ACHN (cell line): ENCODE data around the gene IGFBP5.

ENCODE experiments used
- DNase-seq: peaks from one replicate; pipeline ENCODE4 v3.0.0-alpha.2; 2015
- in situ Hi-C: cut with HindIII; loops from 2 replicates; pipeline ENCODE4 v1.10.0; 2017; ENCODE audit warnings: low sequenced_read_pairs, low pct_ligation_motif_present, low pct_unique_long_range_greater_than_20kb

Gene IGFBP5, protein sequence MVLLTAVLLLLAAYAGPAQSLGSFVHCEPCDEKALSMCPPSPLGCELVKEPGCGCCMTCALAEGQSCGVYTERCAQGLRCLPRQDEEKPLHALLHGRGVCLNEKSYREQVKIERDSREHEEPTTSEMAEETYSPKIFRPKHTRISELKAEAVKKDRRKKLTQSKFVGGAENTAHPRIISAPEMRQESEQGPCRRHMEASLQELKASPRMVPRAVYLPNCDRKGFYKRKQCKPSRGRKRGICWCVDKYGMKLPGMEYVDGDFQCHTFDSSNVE

GRCh38 chr2:216695401-216695821 lies at the start of gene IGFBP5:
TSS of gene IGFBP5 (minus strand) at chr2:216695549. CDS start at chr2:216694775, 774 bp downstream.
- in situ Hi-C loops, result no loop called here
- DNase-seq, result no peak

GRCh38 chr2:216743781-216744180 lies 48.4 kb upstream of the IGFBP5 start:
- in situ Hi-C loops, result no loop called here
- no peak for DNase-seq

GRCh38 chr2:216742411-216742810 lies 47.1 kb upstream of the IGFBP5 start:
- DNase-seq, result no peak
- in situ Hi-C loops, result no loop called here

DNA sequence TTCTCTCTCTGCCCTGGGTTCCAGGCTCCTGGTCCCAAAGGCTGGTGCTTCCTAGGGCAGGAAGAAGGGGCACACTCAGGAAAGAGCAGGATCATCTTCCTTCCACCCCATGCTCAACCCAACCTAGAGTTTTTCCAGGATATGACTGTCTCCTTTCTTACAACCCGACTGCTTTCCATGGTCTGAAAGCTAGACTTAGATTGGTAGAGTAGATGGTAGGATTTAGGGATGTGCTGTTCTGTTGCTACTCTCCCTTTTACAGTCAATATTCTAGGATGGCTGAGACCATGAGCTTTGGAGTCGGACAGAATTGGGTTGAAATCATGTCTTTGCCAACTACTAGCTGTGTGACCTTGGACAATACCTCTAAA lies 45.9 kb upstream of the IGFBP5 start:
- in situ Hi-C loops, result no loop called here
- DNase-seq, result no peak

DNA sequence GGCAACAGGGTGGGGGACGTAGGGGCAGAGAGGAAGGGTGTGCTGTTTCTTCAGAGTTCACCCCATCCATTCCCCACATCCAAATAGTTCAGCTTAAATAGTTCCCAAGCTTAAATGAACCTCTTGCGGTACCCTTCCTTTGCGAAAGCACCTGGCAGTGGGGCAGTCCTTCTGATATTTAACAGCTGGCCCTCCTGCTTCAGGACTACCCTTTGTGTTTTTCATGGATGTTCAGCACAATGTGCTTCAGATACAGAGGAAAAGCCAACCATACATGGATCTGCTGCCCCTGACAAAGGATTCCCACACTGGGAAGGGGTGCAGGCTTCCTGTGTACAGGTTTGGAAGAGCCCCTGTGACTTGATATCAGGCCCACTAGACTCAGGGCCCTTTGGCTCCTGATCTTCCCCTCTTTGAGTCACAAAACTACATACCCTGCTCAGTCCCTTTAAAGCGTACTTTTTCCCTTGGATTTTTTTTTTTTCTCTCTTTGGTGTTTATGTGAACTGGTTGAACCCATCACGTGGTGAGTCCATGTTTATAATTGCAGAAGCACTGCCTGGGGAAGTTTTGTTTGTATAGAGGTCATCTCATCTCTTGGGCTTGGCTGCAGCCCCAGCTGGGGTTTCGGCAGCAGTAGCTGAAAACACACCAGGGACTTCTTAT lies 45.3 kb upstream of the IGFBP5 start:
- DNase-seq, result no peak
- in situ Hi-C loops, result no loop called here

DNA sequence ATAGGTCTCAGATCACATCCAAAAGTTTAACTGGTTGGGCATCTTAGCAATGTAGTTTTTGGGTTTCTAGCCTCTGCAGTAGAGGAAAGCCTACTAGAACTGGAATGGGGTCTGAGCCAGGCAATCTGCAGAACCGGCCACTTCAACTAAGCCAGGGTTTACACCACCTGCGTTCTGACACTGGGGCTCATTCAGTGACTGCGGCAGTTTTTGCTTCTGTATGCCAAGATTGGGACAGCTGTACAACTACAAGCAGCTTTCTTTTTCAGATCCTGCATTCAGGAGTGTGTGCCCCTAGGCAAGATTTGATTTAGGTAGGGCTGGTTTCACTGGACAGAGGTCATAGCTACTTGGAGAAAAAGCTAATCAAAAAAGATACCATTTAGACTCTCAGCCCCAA lies 43.7 kb upstream of the IGFBP5 start:
- no peak for DNase-seq
- in situ Hi-C loops, result no loop called here

- in situ Hi-C loops, result no loop called here
- no peak for DNase-seq
Observed at GRCh38 chr2:216737676-216738075, 42.3 kb upstream of the IGFBP5 start.

- in situ Hi-C loops, result no loop called here
- no peak for DNase-seq
Observed at GRCh38 chr2:216736326-216736725, 41.0 kb upstream of the IGFBP5 start.

GRCh38 chr2:216735668-216736067 lies 40.3 kb upstream of the IGFBP5 start:
- in situ Hi-C loops, result no loop called here
- DNase-seq, result no peak

DNA sequence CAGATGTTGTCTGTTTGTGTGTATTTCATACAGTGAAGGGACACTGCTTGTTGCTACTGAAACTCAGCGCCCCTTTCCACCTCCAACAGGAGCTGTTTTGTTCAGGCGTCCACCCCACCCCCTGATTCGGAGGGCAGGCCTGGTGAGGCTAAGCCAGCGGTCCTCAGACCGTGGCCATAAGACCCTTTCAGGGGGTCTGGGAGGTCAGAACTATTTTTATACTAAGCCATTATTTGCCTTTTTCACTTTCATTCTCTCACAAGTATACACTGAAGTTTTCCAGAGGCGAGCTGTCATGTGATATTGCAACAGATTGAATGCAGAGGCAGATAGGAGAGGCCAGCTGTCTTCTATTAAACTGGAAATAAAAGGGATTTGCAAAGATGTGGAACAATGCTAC lies 39.7 kb upstream of the IGFBP5 start:
- in situ Hi-C loops, result no loop called here
- no peak for DNase-seq

GRCh38 chr2:216733046-216733445 lies 37.7 kb upstream of the IGFBP5 start:
- in situ Hi-C loops, result no loop called here
- no peak for DNase-seq

- in situ Hi-C loops, result no loop called here
- no peak for DNase-seq
Observed at GRCh38 chr2:216732334-216732733, 37.0 kb upstream of the IGFBP5 start.

DNA sequence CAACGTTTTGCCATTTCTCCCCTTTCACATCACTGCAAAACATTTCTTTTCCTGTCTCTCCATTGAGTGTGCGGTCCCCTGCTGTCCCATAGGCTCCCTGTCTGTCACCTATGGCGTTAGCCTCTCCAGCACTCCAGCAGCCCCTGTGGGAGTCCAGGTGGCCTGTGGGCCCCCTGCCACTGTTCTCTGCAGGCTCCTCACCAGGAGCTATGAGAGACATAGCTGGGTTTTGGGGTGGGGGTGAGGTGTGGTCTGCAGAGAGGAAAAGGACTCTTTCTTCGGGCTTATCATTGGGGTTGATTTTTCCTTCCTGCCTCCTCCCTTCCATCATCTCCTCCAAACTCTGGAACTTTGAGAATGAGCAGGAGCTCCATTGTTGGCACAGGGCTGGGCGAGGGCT lies 36.1 kb upstream of the IGFBP5 start:
- no peak for DNase-seq
- in situ Hi-C loops, result no loop called here

DNA sequence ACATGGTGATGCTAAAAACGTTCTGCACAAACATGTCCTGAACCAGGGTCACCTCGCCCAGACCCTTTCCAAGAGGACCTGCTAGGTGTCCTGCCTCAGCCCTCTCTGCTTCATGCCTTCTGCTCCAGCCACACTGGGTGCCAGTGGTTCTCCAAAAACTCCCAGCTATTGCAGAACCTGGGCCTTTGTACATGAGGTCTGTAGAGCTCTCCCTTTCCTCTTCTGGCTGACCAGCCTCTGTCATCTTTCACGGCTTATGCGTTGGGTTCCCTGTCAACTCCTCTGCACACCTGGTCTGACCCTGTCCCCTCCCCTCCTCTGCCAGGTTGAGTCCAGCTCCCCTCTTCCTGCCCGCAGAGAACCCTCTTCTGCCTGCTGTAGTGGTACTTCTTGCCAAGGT lies 35.5 kb upstream of the IGFBP5 start:
- DNase-seq, result no peak
- in situ Hi-C loops, result no loop called here

DNA sequence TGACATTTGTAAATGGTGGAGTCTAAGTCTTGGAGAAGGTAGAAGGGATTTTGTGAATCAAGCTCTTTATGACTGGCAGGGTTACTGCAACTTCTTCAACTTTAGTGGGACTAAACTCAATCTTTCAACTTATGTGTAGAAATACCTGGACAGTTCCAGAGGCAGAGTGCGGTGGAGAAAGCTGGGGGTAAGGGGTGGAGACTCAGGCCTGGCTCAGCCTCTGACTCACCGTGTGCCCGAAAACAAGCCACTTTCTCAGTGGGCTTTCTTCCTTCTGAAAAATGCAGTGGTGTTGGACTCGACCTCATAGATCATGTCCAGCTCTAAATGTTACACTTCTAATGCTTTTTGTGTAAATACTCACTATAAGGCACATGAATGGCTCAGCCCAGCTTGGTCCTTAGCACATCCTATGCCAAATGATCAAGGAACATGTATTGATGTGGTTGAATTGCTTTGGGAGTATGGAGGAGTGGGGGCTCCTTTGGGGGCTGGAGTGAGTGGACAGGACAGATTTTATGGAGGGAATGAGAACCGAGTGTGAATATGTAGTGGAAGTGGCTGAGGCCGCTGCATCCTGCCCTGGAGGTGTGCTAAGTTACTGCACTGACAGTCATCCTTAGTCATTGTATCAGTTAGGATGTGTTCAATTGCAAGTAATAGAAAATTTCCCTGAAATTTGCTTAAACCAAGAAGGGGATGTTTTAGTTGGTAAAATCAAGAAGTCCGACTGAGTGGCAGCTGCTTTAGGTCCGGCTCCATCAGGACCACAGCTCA lies 32.2 kb upstream of the IGFBP5 start:
- in situ Hi-C loops, result no loop called here
- no peak for DNase-seq

- in situ Hi-C loops, result loop anchor here (25.0 kb wide), 1 partner anchor 438 kb away; no protein-coding TSS in a partner anchor
- no peak for DNase-seq
Observed at GRCh38 chr2:216724190-216724589, 28.8 kb upstream of the IGFBP5 start.

- in situ Hi-C loops, result loop anchor here (25.0 kb wide), 1 partner anchor 441 kb away; no protein-coding TSS in a partner anchor
- no peak for DNase-seq
Observed at GRCh38 chr2:216721141-216721540, 25.8 kb upstream of the IGFBP5 start.

GRCh38 chr2:216720722-216721121 lies 25.4 kb upstream of the IGFBP5 start:
- no peak for DNase-seq
- in situ Hi-C loops, result loop anchor here (25.0 kb wide), 1 partner anchor 442 kb away; no protein-coding TSS in a partner anchor

DNA sequence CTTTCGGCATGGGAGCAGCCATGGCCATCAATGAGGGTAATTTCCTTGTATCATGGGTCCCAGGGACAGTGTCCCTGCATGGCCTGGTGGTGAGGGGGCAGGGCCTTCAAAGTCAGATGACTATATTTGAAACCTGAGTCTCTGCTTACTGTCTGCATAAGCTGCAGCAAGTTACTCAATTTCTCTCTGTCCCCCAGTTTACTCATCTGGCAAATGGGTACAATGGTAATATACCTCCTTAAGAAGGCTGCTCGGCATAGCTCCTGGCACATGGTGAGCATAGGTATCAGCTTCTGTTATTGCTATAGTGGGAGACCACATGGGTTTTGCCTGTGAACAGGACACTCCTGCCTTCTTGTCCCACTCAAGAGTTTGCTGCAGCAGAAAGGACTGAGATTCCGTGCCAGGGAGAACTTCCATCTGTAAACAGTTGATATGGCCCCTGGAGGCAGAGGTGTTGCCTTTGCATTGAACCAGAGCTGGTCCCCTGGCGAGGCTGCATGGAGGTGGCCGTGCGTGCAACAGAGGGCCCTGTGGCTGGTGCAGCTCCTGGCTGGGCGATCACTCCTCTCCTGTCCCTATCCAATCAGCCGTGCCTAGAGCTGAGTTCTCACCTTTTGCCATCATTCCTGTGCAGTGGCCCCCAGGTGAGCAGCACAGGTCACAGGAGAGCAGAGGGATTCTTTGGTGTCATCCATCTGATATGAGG lies 22.7 kb upstream of the IGFBP5 start:
- in situ Hi-C loops, result loop anchor here (25.0 kb wide), 1 partner anchor 444 kb away; no protein-coding TSS in a partner anchor
- no peak for DNase-seq
